ENCODE results near the gene PRPF4.

The PRPF4 gene

GRCh38 chr9:113322671-113323070 lies 47.2 kb downstream of the PRPF4 start:
- no peak for TF ChIP-seq FOXM1 (IDR thresholded peaks at IDR 0.05; ENCODE audit: borderline replicate concordance)
- no peak for TF ChIP-seq ZNF384 (IDR thresholded peaks at IDR 0.05)
- no peak for TF ChIP-seq ELF4 (IDR thresholded peaks at IDR 0.05)
- no peak for TF ChIP-seq ARNT (IDR thresholded peaks at IDR 0.05)
- no peak for TF ChIP-seq TARDBP (IDR thresholded peaks at IDR 0.05)
- TF ChIP-seq L3MBTL2 (conservative IDR thresholded peaks at IDR 0.05), result no peak
- TF ChIP-seq LEF1 (IDR thresholded peaks at IDR 0.05; ENCODE audit: borderline replicate concordance), result no peak
- DNase-seq (ENCODE audit: extremely low spot score), result no peak
- POLR2A ChIA-PET, result interaction anchor here (1.5 kb wide), 1 partner anchor 17 kb away, joined by 5 read pairs; the partner anchor contains the start of gene WDR31
- CTCF ChIA-PET, result no interaction called here

- DNase-seq (ENCODE audit: extremely low spot score), result no peak
- CTCF ChIA-PET, result no interaction called here
- POLR2A ChIA-PET, result interaction anchor here (0.7 to 4.8 kb wide), 2 partner anchors 14 to 84 kb away, joined by 3 to 22 read pairs; partner anchors contain the start of genes C9orf43, POLE3 and WDR31
- TF ChIP-seq PKNOX1 (IDR thresholded peaks at IDR 0.05) (no peak), CTBP1 (IDR thresholded peaks at IDR 0.05; ENCODE audit: borderline replicate concordance) (no peak), ELF4 (IDR thresholded peaks at IDR 0.05) (no peak), FOXK2 (IDR thresholded peaks at IDR 0.05) (no peak), TARDBP (IDR thresholded peaks at IDR 0.05) (no peak), NFRKB (IDR thresholded peaks at IDR 0.05) (no peak), ARNT (IDR thresholded peaks at IDR 0.05) (no peak)
Measured at GRCh38 chr9:113326230-113326629, 50.8 kb downstream of the PRPF4 start.

GRCh38 chr9:113328045-113328782 lies 52.8 kb downstream of the PRPF4 start:
- ChIA-PET CTCF (interaction anchor here (0.6 kb wide), 1 partner anchor 30 kb away, joined by 3 read pairs; no protein-coding TSS in a partner anchor), POLR2A (interaction anchor here (4.8 kb wide), 1 partner anchor 12 kb away, joined by 22 read pairs; the partner anchor contains the start of gene WDR31)

GRCh38 chr9:113331780-113332179 lies 56.3 kb downstream of the PRPF4 start:
- POLR2A ChIA-PET, result interaction anchor here (1.6 to 1.9 kb wide), 2 partner anchors 8 to 79 kb away, joined by 6 read pairs; partner anchors contain the start of genes C9orf43, POLE3 and WDR31
- no peak for DNase-seq (ENCODE audit: extremely low spot score)
- TF ChIP-seq HDGF (IDR thresholded peaks at IDR 0.05; ENCODE audit: borderline replicate concordance) (no peak), SUZ12 (IDR thresholded peaks at IDR 0.05) (no peak), FOXA1 (IDR thresholded peaks at IDR 0.05) (no peak), L3MBTL2 (conservative IDR thresholded peaks at IDR 0.05) (no peak), TARDBP (IDR thresholded peaks at IDR 0.05) (no peak), PKNOX1 (IDR thresholded peaks at IDR 0.05) (no peak), LEF1 (IDR thresholded peaks at IDR 0.05; ENCODE audit: borderline replicate concordance) (no peak), SP1 (IDR thresholded peaks at IDR 0.05) (no peak), CTBP1 (IDR thresholded peaks at IDR 0.05; ENCODE audit: borderline replicate concordance) (no peak), ELF4 (IDR thresholded peaks at IDR 0.05) (no peak), ZNF384 (IDR thresholded peaks at IDR 0.05) (no peak), NFRKB (IDR thresholded peaks at IDR 0.05) (no peak), FOXM1 (IDR thresholded peaks at IDR 0.05; ENCODE audit: borderline replicate concordance) (no peak), FOXK2 (IDR thresholded peaks at IDR 0.05) (no peak), BHLHE40 (IDR thresholded peaks at IDR 0.05; ENCODE audit: borderline replicate concordance) (no peak), ARNT (IDR thresholded peaks at IDR 0.05) (no peak)
- CTCF ChIA-PET, result interaction anchor here (0.7 kb wide), 1 partner anchor 79 kb away, joined by 3 read pairs; no protein-coding TSS in a partner anchor

More at GRCh38 chr9:113328045-113328782, 52.8 kb downstream of the PRPF4 start:
- no peak for DNase-seq (ENCODE audit: extremely low spot score)
- TF ChIP-seq FOXA1 (IDR thresholded peaks at IDR 0.05) (no peak), HDGF (IDR thresholded peaks at IDR 0.05; ENCODE audit: borderline replicate concordance) (no peak), SP1 (IDR thresholded peaks at IDR 0.05) (no peak)

- CTCF ChIA-PET, result no interaction called here
- POLR2A ChIA-PET, result no interaction called here
- TF ChIP-seq PKNOX1 (IDR thresholded peaks at IDR 0.05) (no peak), CTBP1 (IDR thresholded peaks at IDR 0.05; ENCODE audit: borderline replicate concordance) (no peak), HDGF (IDR thresholded peaks at IDR 0.05; ENCODE audit: borderline replicate concordance) (no peak), ELF4 (IDR thresholded peaks at IDR 0.05) (no peak), ZNF384 (IDR thresholded peaks at IDR 0.05) (no peak), BHLHE40 (IDR thresholded peaks at IDR 0.05; ENCODE audit: borderline replicate concordance) (no peak), NFRKB (IDR thresholded peaks at IDR 0.05) (no peak), LEF1 (IDR thresholded peaks at IDR 0.05; ENCODE audit: borderline replicate concordance) (no peak), TARDBP (IDR thresholded peaks at IDR 0.05) (no peak), FOXM1 (IDR thresholded peaks at IDR 0.05; ENCODE audit: borderline replicate concordance) (no peak), FOXK2 (IDR thresholded peaks at IDR 0.05) (no peak)
- no peak for DNase-seq (ENCODE audit: extremely low spot score)
Measured at GRCh38 chr9:113337714-113338113, 62.3 kb downstream of the PRPF4 start.

- ChIA-PET POLR2A (interaction anchor here (0.7 to 3.8 kb wide), 25 partner anchors 9 to 190 kb away, joined by 3 to 25 read pairs (median 5); partner anchors contain the start of genes ALAD, BSPRY, C9orf43 and CDC26), CTCF (interaction anchor here (0.8 to 1.4 kb wide), 2 partner anchors 24 to 61 kb away, joined by 3 read pairs; partner anchors contain the start of gene ALAD)
- peak; percentile 92 for DNase-seq (ENCODE audit: extremely low spot score)
- TF ChIP-seq ELF4 (IDR thresholded peaks at IDR 0.05) (no peak; the same call in 1 of the 2 replicates), PKNOX1 (IDR thresholded peaks at IDR 0.05) (no peak), BHLHE40 (IDR thresholded peaks at IDR 0.05; ENCODE audit: borderline replicate concordance) (no peak), ZNF384 (IDR thresholded peaks at IDR 0.05) (no peak), SP1 (IDR thresholded peaks at IDR 0.05) (no peak), FOXA1 (IDR thresholded peaks at IDR 0.05) (no peak), HDGF (IDR thresholded peaks at IDR 0.05; ENCODE audit: borderline replicate concordance) (no peak), NFRKB (IDR thresholded peaks at IDR 0.05) (no peak), FOXM1 (IDR thresholded peaks at IDR 0.05; ENCODE audit: borderline replicate concordance) (peak; percentile 75; the same call in 1 of the 2 replicates), TARDBP (IDR thresholded peaks at IDR 0.05) (no peak; the same call in 1 of the 2 replicates), LEF1 (IDR thresholded peaks at IDR 0.05; ENCODE audit: borderline replicate concordance) (0 out of 2 replicates have a peak, but pooled peaks have one; percentile 37), ARNT (IDR thresholded peaks at IDR 0.05) (peak; percentile 76), L3MBTL2 (conservative IDR thresholded peaks at IDR 0.05) (peak; percentile 69), CTBP1 (IDR thresholded peaks at IDR 0.05; ENCODE audit: borderline replicate concordance) (peak; percentile 76; the same call in 1 of the 2 replicates)
Measured at GRCh38 chr9:113340011-113340699, 64.7 kb downstream of the PRPF4 start, which contains the start of gene WDR31. Gene WDR31, minus strand, starts transcription at chr9:113340275. Its CDS starts 8,253 bp downstream, at chr9:113332022.

Measured in HEK293T (cell line).